ENCODE results near the gene ZMPSTE24.

ZMPSTE24 gene

DNA sequence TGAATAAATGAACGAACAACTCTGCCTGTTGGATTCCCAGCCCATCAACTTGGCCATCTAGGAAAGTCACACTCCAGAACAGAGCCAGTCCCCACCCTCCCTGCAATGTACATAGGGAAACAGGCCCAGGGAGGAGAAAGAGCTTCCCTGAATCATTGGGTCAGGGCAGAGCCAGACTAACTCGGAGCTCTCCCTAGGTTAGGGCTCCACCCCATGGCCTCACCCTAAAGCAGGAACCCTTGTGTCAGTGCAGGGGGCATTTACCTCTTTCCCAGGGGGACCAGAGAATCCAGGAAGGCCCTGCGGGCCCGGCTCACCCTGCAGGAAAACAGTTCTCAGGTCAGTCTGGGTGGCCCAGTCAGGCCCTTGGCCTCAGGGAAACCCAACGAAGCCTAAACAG is 47.4 kb downstream of the ZMPSTE24 start:
- DNase-seq, result no peak

GRCh38 chr1:40305871-40306270 is 47.8 kb downstream of the ZMPSTE24 start:
- no peak for DNase-seq

DNA sequence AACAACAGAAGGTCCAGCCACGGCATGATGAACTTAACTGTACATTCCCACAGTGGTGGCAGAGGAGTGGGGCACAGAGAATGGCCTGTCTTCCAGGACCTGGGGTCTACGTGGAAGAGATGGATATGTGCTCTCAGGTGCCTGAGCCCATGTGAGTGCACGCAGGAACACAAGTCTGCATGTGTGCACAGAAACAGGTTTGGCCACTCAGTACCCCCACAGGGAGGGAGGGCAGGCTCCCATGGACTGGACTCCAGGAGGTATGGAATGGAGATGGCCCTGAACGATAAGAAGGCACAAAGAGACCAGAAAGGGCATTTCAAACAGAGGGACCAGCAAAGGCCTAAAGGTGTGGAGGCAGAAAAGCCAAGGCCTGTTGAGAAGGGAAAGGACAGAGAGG is 48.3 kb downstream of the ZMPSTE24 start:
- no peak for DNase-seq

DNA sequence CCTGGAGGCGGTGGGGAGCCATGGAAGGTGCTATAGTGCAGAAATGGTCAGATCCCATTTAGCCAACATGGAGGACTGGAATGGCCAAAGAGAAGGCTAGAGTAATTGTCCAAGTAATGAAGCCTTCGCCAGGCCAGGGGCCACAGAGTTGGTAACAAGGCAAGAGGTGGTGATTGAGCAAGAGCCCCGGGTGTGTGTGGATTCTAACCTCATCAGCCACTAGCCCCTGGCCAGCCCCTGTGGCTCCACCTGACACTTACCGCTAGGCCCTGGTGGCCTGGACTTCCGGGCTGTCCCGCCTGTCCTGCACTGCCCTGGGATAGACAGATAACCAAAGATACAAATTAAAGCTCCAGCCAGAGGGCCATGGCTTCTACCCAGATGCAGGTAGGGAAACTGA is 49.1 kb downstream of the ZMPSTE24 start:
- no peak for DNase-seq

DNA sequence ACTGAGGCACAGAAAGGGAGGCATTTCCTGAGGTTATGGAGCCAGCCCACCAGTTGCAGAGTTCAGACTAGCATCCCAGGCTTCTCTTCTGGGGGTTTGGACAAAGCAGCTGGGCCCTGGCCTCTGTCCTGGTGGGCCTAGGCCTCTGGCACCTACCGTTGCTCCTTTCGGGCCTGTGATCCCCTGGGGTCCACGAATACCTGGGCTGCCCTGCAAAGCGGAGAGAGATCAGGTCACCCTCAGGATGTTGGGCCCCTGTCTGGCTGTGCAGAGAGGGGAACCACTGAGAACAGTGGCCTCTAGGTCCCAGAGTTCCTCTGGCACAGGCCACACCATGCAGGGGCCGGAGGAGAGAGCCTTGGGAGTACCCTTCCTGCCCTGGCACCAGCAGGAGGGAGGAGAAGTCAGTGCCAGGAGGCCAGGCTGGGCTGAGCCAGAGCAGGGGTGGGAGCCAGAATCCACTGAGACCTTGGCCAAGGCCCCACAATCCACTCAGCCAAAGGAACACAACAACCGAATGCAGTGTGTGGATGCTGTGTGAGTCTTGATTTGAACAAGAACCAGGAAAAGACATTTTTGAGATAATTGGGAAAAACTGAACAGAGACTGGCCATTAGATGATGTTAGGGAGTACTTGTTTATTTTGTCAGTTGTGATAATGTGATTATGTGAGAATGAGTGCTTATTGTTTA is 50.1 kb downstream of the ZMPSTE24 start:
- DNase-seq, result no peak

DNA sequence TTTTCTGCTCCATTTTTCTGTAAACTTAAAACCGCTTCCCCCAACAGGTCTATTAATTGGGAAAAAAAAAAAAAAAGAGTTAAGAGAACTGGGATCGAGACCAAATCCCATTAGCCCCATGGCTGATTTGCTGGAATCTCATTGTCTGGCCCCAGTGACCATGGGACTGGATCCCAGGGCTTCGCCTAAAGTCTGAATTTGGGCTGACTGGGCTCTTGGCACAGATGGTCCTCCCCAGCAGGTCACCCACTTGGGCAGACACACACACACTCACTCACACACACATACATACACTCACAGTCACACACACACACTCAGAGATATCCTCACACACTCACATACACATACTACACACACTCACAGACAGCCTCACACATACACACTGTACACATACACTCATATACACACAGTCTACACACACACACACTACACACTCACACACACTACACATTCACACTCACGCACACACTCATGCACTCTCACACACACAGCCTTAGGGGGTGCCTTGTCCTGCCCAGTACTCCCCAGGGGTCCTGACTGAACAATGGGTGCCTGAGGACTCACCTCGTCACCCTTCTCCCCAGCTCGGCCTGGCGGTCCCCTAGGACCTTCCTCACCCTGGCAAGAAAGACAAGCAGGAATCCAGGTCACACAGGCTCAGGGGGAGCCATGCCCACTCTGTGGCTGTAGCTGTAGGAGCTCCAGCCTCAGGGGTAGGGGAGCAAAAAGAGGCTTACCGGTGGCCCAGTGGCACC is 51.5 kb downstream of the ZMPSTE24 start:
- DNase-seq, result no peak

- DNase-seq, result no peak
Measured at GRCh38 chr1:40310129-40310461, 52.1 kb downstream of the ZMPSTE24 start.

DNA sequence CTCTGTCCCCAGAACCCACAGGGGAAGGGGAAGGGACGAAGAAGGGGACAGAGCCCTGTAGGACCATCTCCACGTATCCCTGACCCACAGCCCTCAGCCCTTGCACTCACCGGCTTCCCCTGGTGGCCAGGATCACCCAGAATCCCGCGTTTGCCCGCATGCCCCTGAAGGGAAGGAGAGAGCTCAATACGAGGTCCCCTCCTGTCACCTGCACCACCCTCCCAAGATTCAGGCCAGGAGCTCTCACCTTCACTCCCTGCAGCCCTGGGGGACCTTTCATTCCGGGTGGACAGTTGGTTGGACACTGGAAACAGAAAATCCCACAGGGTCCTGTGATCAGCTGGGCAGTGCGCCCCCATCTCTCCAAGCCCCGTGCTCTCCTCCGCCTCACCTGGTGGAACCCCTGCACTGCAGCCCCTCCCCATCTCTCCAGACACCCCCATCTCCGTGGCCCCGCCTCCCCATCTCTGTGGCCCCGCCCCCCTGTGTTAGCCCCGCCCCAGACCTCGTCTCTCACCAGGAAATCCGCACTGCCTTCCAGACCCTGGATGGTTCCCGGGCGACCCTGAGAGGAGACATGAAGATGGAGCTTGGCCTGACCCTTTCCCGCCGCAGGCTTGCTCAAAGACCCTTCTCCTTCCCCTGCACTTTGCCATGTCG is 53.1 kb downstream of the ZMPSTE24 start:
- no peak for DNase-seq

GRCh38 chr1:40311692-40312091 is 53.7 kb downstream of the ZMPSTE24 start:
- no peak for DNase-seq

DNA sequence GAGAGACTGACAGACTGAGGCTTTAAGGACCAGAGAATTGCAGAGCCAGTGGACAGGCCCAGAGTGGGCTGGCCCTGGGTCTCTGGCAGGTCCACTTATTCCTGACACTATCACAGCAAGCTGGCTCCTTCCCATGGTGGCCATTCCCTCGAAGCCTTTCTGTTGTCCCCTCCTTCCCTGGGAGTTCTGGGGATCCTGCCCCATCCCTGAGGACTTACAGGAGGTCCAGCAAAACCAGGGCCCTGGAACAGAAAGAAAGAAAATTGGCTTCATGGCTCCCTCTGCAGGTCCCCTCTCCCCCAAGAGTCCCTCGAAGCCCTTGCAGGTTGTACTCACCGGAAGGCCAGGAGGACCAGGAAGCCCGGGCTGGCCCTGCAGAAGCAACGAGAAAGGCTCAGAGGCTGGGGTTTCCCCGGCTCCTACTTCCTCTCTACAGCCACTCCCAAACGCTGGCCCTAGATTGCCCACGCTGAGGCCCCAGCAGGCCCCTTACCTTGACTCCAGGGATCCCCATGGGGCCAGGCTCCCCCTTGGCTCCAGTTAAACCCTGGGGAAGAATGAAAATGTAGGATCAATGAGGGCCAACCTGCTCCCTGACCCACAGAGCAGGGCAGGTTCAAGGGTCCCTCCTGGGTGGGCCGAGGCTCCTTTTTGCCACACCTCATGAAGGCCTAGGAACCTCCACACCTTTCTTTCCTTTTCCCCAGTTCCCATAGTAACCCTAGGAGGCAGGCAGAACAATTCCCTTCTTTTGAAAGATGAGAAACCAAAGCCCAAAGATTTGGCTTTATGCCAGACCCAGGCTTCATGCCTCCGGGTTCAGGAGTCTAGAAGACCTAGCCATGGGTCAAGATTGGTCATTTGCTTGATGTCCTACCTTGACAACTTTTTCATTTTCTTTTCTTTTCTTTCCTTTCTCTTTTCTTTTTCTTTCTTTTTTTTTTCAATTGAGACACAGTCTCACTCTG is 54.5 kb downstream of the ZMPSTE24 start:
- peak; percentile 21 for DNase-seq

DNA sequence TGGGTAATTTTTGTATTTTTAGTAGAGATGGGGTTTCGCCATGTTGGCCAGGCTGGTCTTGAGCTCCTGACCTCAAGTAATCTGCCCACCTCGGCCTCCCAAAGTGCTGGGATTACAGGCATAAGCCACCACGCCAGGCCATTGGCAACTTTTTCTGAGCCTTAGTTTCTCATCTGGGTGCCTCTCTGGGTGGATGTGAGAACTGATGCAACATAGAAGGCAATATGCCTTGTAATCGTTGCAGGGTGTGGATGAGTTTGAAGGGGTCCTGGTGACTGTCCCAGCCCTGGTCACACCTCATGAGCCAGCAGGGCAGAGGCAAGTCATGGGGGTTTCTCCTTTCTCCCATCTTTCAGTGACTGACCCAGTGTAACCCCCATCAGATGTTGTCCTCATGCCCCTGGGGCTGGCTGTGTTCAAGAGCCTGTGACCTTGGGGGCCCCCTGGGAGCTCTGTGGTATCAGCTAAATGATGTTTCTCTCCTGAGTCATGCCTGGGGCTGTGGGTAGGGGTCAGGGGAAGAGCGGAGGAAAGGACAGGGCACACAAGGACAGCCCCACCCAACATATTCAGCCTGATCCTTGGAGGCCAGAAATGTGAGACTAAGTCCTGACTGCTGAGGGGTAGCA is 55.4 kb downstream of the ZMPSTE24 start:
- no peak for DNase-seq

GRCh38 chr1:40313958-40314720 is 56.1 kb downstream of the ZMPSTE24 start:
- no peak for DNase-seq

DNA sequence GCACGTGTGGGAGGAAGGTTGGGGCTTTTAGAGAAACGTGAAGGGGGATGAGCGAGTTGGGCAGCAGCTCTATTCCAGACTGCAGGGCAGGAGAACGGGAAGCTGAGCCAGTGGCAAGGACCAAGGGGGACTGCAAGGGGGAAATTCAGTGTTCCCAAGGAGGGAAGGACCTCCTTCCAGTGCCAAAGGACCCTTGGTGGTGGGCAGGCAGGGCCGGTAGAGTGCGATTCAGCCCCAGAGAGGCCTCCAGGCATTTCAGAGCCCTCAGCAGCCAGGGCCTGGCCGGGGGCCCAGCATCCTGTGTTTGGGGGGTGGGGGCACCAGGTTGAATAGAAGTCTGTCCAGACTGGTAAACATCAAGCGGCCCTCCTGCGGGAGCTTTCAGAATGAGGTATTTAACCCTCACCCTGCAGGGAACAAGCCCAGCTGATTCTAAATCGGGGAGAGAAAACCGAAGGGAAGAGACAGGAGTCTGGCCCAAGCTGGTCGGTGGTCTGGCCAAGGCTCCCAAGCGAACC is 56.7 kb downstream of the ZMPSTE24 start:
- no peak for DNase-seq

DNA sequence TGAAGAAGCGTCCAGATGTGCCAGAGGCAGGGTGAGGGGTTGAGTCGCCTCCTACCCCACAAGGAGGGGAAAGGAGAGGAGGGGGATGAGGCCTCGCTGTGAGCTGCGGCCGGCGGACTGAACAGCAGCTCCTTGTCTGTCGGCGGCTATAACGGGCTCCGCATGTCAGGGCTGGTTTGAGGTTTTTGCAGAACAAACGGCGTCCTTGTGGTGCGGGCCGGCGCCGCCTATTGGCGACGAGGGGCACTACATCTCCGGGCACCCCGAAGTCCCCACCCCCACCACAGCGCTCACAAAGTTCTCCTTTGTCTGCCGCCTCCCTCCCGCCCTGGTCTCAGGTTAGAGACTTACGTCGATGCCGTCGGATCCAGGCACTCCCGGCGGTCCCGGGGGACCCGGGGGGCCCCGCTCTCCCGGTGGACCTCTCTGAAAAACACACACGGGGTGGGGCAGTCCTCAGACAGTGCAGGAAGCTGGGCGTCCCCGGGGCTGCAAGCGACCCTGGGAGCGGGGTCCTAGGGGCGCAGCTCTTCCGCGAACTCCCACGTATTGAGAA is 57.3 kb downstream of the ZMPSTE24 start:
- peak; percentile 78 for DNase-seq

DNA sequence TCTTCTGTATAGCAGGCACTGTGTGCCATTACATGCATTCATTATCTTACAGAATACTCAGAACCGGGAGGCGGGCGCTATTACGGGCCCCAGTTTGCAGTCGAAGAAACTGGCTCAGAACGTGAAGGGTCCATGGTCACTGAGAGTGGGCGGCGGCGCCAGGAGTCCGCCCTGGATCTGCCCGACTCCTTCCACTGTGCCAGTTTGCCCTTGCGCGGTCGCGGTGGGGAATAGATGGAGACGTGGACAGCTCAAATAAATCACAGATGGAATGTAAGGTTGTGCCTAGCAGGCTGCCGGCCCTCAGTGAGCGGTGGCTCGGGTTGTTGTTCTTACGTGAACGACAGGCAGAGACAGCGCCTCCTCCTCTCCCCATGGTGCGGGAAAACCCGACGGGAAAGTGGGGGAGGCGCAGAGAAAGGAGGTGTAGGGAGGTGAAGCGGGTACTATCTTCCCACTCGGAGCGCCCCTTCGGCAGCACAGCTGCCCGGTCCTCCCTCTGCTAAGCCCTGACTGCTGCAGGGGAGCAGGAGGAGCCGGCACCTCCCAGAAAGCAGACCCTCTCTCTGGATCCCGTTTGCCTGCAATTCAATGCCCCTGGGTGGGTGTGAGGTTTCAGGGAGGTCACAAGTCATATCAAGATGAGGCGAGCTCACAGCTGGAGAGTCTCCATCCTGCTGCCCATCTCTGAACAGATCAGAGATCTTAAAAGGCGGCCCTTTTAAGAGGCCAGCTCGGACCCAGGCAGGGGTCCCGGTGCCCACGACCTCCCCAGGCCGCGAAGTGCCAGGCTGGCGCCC is 58.0 kb downstream of the ZMPSTE24 start:
- peak; percentile 17 for DNase-seq

GRCh38 chr1:40316595-40317393 is 58.8 kb downstream of the ZMPSTE24 start, which contains the start of gene COL9A2:
Gene COL9A2, minus strand, starts transcription at chr1:40317286. Its CDS starts 89 bp downstream, at chr1:40317197.
- peak; percentile 59 for DNase-seq

- DNase-seq, result no peak
Measured at GRCh38 chr1:40317394-40318074, 59.5 kb downstream of the ZMPSTE24 start.

GRCh38 chr1:40318476-40318875 is 60.4 kb downstream of the ZMPSTE24 start:
- no peak for DNase-seq
